Bone marrow (tissue), 2 donors: ENCODE data around the gene SYNGR3.
"Not testable (repeated sequence)": the region's sequence is repeated elsewhere in the genome, so short reads cannot be mapped to it uniquely, and the experiment has no call there.

Experiments used
- DNase-seq, 2 donors: peaks; one replicate each; lab custom pipeline; 2025; lab: John Stamatoyannopoulos, UW

SYNGR3 gene

DNA sequence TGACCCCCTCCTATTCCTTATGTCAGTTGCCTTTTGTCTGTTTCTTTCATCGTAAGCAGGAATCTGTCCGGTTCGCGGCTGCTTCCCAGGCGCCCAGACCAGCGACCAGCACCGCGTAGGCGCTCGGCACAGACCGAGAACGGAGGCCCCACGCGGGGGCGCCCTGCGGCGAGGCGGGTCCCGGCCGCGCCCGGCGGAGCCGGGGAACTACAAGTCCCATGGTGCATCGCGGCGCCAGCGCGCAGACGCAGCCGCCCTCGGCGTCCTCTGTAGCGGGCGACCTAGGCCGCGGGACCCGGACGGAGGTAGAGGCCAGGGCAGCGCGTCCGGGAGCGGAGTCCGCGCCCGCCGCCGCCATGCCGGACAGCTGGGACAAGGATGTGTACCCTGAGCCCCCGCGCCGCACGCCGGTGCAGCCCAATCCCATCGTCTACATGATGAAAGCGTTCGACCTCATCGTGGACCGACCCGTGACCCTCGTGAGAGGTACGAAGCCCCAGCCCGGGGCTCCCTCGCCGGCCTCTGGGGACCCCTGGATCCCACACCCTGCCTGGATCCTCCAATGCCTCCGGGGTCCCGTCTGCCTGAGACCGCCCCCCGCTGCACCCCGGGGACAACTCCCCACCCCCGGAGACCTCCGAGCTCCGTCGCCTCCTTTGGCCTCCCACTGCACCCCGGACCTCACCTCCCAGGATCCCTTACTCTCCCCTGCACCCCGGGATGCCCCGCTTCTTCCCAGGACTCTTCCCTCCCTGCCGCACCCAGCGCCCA is 30.3 kb upstream of the SYNGR3 start, which contains the start of gene NDUFB10:
NDUFB10 (plus strand) TSS at position 270 of the 771 bp plus-strand sequence; CDS start at position 357, 87 bp downstream.
- DNase-seq = peak; percentile 64 to 82

DNA sequence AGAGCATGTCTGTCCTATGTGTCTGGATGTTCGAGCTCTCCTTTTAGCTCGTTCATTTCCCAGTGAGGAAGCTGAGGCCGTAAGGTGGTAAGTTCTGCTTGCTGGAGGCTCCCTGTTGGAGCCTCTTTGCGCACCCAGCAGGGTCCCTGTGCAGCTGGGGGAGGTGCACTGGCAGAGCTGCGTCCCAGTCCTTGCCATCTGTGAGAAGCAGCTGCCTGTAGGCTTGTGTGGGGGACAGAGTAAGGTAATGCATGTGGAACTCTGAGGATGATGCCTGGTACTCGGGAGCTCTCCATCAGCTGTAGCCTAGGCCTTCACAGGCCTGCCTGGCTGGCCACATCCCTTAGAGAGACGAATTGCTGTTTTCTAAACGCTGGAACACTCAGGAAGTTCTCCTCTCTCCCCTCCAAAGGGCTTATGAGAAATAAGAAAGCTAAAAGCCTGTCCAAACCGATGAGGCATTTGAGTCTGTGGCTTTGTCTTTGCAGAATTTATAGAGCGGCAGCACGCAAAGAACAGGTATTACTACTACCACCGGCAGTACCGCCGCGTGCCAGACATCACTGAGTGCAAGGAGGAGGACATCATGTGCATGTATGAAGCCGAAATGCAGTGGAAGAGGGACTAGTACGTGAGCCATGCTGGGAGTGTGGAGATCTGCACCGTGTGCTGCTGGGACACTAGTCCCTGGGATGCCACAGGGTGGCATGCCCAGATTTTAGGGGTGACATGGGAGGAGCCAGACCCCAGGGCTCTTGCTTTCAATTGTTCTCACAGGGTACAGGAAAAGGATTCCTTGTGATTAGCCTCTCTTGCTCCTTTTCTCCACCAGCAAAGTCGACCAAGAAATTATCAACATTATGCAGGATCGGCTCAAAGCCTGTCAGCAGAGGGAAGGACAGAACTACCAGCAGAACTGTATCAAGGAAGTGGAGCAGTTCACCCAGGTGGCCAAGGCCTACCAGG is 28.8 kb upstream of the SYNGR3 start:
- no peak for DNase-seq

DNA sequence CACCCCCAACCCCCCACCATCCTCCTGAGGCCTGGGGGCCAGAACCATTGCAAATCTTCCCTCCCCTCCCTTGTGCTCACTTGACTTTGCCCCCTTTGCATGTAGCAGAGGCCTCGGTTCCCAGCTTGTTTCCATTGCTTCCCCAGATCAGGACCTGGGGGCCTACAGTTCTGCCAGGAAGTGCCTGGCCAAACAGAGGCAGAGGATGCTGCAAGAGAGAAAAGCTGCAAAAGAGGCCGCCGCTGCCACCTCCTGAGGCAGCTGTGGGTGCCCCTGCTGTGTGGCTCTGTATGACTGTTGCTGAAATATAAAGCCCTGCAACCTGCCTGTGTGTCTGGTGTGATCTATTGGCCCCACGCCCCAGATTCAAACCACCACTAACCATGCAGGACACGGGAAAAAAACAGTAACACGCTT is 28.1 kb upstream of the SYNGR3 start:
- no peak for DNase-seq

DNA sequence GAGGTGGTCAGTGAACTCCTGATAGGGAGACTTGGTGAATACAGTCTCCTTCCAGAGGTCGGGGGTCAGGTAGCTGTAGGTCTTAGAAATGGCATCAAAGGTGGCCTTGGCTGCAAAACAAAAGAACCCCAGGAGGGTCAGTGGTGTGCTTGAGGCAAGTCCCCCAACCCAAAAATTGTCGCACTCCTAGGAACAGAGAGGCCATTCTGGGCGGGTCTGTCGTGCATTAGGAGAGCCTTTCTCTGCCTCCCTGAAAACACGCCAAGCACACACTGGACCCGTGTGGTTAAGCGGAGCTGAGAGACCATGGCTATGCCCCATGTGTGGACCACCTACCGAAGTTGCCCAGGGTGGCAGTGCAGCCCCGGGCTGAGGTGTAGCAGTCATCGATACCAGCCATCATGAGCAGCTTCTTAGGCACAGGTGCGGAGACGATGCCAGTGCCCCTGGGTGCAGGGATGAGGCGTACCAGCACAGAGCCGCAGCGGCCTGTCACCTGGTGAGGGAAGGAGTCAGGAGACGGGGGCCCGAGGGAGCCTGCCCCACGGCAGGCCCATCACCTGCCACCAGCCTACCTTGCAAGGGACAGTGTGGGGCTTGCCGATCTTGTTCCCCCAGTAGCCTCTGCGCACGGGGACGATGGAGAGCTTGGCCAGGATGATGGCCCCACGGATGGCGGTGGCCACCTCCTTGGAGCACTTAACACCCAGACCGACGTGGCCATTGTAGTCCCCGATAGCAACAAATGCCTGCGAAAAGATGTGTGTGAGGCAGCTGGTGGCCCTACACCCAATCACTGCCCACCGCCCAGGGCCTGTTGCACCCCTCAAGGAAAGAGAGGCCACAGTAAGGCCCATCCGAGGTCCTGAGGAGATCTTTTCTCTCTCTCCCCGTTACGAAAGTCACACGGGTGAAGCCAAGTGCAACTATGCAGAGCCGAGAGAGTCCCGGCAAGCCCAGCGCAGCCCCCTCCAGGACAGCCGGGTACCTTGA is 27.3 kb upstream of the SYNGR3 start:
- not testable (repeated sequence) for DNase-seq

DNA sequence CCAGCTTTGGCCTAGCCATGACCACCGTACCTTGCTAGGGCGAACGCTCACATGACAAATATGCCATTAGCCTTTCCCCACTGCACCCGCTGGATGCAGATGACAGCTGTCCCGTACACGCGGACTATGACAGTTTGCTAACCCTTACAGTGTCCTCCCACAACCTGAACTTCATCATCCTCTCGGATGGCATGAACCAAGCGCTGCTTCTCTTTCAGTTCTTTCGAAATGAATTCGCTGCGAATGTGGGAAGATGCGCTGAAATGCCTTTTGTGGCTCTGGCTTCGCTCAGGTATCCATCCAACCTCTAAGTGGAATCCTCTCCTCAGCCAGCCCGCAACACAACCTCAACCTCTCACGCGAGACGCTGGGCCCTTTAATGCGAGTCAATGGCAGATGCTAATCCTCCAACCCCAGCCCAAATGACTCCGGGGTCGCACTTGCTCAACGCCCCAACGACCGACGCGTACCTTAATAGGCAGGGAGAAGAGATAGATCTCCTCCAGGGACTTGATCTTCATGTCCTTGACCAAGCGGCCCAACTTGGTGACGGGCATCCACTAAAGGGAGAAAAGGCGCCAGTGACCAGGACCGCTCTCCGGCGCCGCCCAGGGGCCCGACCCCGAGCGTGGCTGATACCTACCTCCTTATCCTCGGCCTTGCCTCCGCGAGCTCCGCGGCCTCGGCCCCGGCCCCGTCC is 25.8 kb upstream of the SYNGR3 start:
- DNase-seq = no peak

DNA sequence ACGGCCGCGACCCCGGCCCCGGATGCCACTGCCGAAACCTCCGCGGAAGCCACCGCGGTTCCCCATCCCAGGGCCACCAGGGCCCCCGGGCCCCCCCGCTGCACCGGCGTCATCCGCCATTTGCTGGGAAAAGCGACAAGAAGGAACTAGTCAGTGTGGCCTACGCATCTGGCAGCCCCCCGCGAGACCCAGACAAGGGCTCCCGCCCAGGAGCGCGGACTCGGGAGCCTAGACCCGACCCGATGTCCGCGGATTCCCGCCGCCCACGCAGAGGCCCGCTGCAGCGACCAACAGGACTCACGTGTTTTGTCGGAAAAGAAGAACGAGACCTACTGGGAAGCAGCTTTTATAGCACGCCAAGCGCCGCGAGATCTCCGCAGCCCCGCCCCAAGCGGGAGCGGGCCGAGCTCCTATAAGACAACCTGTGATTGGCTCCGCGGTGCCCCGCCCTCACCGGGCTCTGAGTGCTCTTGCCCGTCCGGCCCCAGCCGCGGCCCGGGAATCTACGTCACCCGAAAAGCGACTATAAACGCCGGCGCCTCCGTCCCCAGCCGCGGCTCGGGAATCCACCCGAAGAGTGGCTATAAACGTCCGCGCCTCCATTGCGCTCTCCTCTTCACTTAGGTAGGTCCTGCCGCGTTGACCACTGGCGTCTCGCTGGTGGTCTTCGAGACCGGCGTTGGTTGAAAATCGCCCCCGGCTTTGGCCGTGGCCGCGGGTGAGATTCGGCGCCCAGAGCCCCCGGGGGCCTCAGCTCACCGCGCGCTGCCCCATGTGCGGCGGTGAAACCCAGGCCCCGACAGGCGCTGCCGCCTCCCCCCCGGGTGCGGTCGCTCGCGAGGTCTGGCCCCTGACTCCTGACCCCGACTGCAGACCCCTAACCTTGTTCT is 25.0 kb upstream of the SYNGR3 start, which contains the start of gene RPS2:
RPS2 (minus strand) TSS at position 321 of the 890 bp plus-strand sequence; CDS start at position 120, 201 bp downstream.
- peak; percentile 96 to 99 for DNase-seq

DNA sequence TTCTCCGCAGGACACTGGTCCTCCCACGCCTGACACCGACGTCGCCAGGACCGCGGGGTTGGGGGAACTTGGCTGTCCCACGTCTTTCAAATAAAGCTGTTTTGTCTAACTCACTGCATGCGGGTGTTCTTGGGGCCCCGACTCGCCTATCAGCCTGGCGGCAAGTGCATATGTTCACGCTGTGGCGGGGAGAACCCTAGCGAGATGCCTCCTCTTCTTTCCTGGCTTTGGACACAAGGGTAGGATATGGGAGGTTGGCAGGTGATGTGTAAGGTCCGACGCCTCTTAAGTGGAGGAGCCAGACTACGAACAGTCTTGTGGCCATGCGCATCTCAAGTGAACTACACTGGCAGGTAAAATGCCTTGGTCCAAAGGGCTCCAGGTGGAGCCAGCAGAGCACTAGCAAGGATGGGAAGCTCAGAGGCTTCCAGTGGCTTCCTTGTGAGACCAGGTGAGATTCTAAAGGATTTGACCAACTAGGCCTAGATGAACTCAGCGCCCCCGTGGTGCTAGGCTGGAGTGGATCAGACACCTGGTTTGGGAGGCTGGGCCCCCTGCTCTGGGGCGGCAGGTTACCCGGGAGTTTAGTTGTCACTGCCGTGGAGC is 24.3 kb upstream of the SYNGR3 start:
- DNase-seq = no peak

DNA sequence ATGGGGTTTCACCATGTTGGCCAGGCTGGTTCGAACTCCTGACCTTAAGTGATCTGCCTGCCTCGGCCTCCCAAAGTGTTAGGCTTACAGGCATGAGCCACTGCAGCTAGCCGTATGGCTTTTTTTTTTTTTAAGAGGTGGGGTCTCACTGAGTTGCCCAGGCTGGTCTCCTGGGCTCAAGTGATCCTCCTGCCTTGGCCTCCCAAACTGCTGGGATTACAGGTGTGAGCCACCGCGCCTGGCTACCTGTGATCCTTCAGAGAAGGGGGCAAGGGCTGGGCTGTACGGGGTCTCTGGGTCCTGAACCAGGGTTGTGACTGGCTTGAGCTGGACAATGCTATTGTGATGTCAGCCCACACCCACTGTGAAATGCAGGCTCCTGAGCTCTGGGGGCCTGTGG is 23.3 kb upstream of the SYNGR3 start, which contains the start of gene RNF151:
RNF151 (plus strand) TSS at position 397 of the 400 bp plus-strand sequence. CDS start 26 bp downstream, outside the sequence.
- no peak for DNase-seq

DNA sequence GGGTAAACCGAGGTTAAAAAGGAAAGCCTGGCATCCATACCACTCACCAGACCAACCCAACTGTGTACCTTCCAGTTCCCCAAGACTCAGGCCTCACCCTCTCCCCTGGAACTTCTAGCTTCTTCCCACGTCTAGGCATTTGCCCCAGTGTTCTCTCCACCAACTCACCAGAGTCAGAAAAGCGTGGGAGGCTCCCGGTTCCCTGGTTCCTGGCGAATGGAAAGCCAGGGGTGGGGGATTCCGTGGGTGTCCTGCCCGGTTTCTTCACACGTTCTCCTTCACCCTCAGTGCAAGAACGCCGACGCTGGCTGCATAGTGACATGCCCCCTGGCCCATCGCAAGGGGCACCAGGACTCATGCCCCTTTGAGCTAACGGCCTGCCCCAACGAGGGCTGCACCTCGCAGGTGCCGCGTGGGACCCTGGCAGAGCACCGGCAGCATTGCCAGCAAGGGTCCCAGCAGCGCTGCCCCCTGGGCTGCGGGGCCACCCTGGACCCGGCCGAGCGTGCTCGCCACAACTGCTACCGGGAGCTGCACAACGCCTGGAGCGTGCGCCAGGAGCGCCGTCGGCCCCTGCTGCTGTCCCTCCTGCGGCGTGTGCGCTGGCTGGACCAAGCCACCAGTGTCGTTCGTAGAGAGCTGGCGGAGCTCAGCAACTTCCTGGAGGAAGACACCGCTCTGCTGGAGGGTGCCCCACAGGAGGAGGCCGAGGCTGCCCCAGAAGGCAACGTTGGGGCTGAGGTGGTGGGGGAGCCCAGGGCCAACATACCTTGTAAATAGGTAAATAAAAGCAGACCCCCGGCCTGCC is 21.4 kb upstream of the SYNGR3 start:
- DNase-seq = no peak

DNA sequence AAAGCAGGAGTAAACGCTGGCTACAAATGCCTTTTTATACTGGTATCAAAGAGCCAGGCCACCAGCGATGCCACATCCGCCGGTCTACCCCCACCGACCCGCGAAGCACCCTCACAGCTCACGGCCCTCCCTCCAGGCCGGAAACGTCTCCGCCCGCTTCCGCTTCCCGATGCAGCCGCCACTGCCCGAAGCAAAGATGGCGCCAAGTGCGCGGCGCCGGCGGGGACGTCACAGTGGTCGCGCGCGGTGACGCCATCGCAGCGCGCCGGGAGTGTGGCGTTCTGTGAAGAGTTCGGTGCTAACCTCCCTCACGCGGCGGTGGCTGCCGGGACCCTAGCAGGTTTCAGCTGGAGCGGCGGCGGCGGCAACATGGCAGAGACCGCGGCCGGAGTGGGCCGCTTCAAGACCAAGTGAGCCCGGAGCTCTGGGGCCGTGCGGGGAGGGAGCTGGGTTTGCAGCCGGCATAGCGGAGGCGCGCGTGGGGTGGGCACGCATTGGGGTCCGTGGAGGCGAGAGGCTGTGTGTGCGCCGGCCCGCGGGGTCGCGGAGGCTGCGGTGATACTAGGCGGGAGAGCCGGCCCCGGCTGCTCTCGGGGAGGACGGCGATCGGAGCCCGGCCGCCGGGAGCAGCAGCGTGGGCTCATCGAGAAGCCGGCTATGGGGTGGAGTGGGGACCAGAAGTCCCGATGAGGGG is 17.8 kb upstream of the SYNGR3 start, which contains the start of gene TBL3:
TBL3 (plus strand) TSS at position 258 of the 694 bp plus-strand sequence; CDS start at position 370, 112 bp downstream.
- peak; percentile 91 to 93 for DNase-seq

DNA sequence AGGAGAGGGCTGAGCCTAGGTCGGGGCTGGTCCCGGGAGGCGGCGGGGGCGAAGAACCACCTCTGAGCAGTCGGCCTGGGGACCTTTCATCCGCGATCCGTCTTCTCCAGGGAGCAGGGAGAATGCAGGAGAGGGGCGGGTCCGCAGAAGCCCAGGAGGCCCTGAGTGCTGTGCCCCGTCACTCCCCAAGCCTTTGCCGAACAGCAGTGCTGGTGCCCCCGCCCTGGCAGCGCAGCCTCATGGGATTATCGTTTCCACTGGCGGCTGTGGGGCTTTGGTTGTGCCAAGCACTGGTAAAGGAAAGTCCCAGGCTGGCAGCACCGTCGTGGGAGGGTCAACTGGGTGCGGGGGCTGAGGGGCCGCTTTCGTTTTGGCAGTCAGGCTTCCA is 17.3 kb upstream of the SYNGR3 start:
- no peak for DNase-seq

DNA sequence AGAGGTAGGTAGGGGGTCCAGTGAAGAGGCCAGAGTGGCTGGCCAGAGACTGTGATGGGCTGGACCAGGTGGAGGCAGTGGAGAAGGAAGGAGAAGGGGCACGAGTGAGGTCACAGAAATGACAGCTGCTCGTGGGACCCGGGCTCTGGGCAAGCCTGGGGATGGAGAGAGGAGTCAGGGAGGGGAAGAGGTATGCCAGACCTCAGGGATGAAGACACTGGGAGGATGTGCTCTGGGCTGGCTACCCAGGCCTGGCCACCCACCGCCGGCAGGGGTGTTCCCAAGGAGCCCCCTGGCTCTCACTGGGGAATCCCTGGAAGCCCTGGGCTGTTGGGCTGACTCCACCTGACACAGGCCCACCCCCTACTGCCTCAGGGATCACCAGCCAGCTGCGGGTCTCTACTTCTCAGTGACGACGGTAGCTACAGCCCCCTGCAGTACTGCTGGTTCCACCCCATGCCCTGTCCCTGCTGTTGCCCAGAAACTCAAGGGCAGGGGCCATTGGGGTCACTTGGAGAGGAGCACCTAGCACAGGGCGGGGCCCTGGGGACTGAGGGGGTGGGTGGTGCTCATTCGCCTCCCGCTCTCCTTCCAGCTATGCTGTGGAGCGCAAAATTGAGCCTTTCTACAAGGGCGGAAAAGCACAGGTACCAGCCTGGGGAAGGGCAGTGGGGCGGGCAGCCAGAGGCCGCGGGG is 16.2 kb upstream of the SYNGR3 start:
- DNase-seq = no peak

DNA sequence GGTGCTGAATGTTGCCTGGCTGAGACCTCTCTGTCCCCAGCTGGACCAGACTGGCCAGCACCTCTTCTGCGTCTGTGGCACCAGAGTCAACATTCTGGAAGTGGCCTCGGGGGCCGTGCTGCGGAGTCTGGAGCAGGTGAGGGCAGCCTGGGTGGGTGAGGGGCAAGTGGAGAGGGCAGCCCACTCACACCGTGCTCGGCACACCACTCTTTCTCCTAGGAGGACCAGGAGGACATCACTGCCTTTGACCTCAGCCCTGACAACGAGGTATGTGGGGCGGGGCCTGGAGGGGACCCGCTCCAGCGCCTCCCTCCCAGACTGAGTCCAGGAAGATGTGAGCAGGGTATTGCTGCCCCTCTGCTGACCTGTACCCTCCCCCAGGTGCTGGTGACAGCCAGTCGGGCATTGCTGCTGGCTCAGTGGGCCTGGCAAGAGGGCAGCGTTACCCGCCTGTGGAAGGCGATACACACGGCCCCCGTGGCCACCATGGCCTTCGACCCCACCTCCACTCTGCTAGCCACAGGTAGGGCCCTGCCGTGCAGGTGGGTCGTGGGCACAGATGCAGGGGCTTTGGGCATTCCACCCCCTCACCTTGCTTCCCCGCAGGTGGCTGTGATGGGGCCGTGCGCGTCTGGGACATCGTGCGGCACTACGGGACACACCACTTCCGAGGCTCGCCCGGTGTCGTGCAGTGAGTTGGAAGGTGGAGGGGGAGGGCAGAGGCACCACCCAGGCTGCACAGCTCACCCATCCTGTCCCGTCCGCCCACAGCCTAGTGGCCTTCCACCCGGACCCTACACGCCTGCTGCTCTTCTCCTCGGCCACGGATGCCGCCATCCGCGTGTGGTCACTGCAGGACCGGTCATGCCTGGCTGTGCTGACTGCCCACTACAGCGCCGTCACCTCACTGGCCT is 15.4 kb upstream of the SYNGR3 start:
- no peak for DNase-seq

DNA sequence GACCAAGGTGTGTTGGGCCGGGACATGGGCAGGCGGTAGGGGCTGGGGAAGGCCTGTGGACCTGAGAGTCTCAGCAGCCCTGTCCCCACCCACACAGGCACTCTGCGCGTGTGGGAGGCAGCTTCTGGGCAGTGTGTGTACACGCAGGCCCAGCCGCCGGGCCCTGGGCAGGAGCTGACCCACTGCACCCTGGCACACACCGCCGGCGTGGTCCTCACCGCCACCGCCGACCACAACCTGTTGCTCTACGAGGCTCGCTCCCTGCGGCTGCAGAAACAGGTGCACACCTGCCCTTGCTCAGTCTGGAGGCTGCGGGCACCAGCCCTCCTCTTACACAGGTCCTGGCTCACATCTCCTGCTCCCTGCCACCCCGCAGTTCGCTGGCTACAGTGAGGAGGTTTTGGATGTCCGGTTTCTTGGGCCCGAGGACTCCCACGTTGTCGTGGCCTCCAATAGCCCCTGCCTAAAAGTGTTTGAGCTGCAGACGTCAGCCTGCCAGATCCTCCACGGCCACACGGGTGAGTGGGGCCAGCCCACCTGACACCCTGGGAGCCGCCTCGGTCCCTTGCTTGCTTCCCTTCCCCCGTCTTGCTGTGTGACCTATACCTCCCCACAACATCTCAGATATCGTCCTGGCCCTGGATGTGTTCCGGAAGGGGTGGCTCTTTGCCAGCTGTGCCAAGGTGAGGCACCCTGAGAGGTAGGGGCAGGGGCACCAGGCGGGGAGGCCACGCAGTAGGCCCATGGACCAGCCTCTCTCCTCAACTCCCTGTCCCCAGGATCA is 14.1 kb upstream of the SYNGR3 start:
- DNase-seq = no peak

DNA sequence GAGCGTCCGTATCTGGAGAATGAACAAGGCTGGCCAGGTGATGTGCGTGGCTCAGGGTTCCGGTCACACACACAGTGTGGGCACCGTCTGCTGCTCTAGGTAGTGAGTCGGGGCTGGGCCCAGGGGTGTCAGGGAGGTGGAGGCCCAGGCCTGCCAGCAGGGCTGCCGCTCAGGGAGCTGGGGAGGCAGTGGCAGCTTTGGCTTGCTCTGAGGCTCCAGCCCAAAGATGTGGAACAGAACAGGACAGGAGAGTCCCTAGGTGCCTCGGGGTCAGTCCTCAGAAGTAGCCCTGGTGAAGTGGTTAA is 13.6 kb upstream of the SYNGR3 start:
- no peak for DNase-seq
